KMS-11 (cell line): ENCODE measurements around the gene ACR.

Source experiments
- H2AFZ ChIP-seq: fragments of 200-600 bp; sonication (generic); 2 replicates; pipeline ENCODE4 v1.6.1; 2016; ENCODE audit warnings: antibody characterized with exemption, mixed run types, low read depth
- H3K27ac ChIP-seq: fragments of 200-600 bp; sonication (generic); 2 replicates; pipeline ENCODE4 v1.6.1; 2016; ENCODE audit warnings: mild to moderate bottlenecking, mixed run types
- H3K27me3 ChIP-seq: fragments of 200-600 bp; sonication (generic); 2 replicates; pipeline ENCODE4 v1.6.1; 2017; ENCODE audit warnings: mild to moderate bottlenecking, low read depth, mixed run types, moderate library complexity; ENCODE audit not compliant: insufficient read depth
- H3K36me3 ChIP-seq: fragments of 200-600 bp; sonication (generic); 2 replicates; pipeline ENCODE4 v1.6.1; 2017; ENCODE audit warnings: mild to moderate bottlenecking, mixed run types; ENCODE audit not compliant: insufficient read depth
- H3K4me1 ChIP-seq: fragments of 200-600 bp; sonication (generic); 2 replicates; pipeline ENCODE4 v1.6.1; 2016; ENCODE audit warnings: mild to moderate bottlenecking, low read depth, mixed run types; ENCODE audit not compliant: poor library complexity, severe bottlenecking
- H3K4me2 ChIP-seq: fragments of 200-600 bp; sonication (generic); 2 replicates; pipeline ENCODE4 v1.7.0; 2016; ENCODE audit warnings: mild to moderate bottlenecking, mixed run types
- H3K4me3 ChIP-seq: fragments of 200-600 bp; sonication (generic); IDR thresholded peaks from 2 replicates; pipeline ENCODE4 v1.6.1; 2017; ENCODE audit warnings: low read depth, low read length, mixed read lengths; ENCODE audit not compliant: insufficient read depth
- H3K79me2 ChIP-seq: fragments of 200-600 bp; sonication (generic); 2 replicates; pipeline ENCODE4 v1.6.1; 2016; ENCODE audit warnings: low read depth, mixed run types; ENCODE audit not compliant: insufficient read depth
- H3K9ac ChIP-seq: fragments of 200-600 bp; sonication (generic); 2 replicates; pipeline ENCODE4 v1.6.1; 2016; ENCODE audit warnings: mild to moderate bottlenecking, mixed run types
- H4K20me1 ChIP-seq: fragments of 200-600 bp; sonication (generic); 2 replicates; pipeline ENCODE4 v1.6.1; 2016; ENCODE audit warnings: mild to moderate bottlenecking, mixed run types; ENCODE audit not compliant: insufficient read depth
- TF ChIP-seq, protein P1 (sequence below): fragments of 200-600 bp; sonication (generic); conservative IDR thresholded peaks from 2 replicates; pipeline ENCODE4 v1.6.1; 2017; ENCODE audit warnings: low read depth, mild to moderate bottlenecking, antibody characterized with exemption, low read length, moderate library complexity, mixed read lengths

Gene ACR

DNA sequence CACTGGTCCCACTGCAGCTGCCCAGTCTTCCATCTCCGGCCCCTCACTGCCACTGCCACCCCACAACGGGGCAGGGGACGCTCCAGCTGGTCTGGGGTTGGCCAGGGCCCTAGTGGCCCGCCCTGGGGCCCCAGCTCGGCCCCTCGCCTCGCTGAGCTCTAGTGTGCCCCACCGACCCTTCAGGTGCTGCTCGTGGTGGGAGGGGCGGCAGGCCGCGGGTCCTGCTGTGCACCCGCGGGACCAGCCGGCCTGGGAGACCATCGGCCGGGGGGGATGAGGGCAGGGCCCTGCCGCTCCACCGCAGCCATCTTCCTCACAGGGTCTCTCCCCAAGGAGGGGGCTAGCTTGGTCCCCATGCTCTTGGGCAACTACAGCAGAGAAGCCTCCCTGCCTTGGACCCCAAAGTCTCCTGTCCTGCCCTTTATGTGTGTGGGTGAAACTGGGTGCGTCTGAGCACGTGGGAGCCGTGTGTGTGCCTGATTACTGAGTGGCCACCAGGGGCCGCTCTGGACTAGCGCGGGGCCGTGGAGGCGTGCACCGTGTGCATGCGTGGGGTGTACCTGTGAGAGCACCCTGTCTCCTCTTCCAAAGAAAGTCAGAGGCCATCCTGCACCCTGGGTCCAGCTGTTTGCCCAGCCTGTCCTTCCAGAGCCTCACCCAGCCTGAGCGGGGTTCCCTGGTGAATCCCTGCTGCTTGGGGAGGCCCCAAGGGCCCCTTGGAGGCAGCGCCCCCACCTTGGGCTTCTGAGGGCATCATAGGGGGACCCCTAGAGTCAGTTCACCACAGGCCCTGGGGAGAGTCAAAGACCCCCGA lies 6.0 kb upstream of the ACR start:
- no peaks in the 10 kb centered on the region for H3K36me3 ChIP-seq
- peak overlapping the region; percentile 66 for H2AFZ ChIP-seq
- no peak overlapping the region for H3K4me2 ChIP-seq
- H3K4me3 ChIP-seq: no peak overlapping the region
- no peaks in the 10 kb centered on the region for H4K20me1 ChIP-seq
- H3K4me1 ChIP-seq: peaks cover 23% of the 10 kb centered on the region
- H3K79me2 ChIP-seq: no peaks in the 10 kb centered on the region
- TF ChIP-seq, protein P1, sequence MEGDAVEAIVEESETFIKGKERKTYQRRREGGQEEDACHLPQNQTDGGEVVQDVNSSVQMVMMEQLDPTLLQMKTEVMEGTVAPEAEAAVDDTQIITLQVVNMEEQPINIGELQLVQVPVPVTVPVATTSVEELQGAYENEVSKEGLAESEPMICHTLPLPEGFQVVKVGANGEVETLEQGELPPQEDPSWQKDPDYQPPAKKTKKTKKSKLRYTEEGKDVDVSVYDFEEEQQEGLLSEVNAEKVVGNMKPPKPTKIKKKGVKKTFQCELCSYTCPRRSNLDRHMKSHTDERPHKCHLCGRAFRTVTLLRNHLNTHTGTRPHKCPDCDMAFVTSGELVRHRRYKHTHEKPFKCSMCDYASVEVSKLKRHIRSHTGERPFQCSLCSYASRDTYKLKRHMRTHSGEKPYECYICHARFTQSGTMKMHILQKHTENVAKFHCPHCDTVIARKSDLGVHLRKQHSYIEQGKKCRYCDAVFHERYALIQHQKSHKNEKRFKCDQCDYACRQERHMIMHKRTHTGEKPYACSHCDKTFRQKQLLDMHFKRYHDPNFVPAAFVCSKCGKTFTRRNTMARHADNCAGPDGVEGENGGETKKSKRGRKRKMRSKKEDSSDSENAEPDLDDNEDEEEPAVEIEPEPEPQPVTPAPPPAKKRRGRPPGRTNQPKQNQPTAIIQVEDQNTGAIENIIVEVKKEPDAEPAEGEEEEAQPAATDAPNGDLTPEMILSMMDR: peak; percentile 79
- no peak overlapping the region for H3K27ac ChIP-seq
- no peaks in the 10 kb centered on the region for H3K27me3 ChIP-seq
- no peak overlapping the region; the same call in 1 of the 2 replicates for H3K9ac ChIP-seq

DNA sequence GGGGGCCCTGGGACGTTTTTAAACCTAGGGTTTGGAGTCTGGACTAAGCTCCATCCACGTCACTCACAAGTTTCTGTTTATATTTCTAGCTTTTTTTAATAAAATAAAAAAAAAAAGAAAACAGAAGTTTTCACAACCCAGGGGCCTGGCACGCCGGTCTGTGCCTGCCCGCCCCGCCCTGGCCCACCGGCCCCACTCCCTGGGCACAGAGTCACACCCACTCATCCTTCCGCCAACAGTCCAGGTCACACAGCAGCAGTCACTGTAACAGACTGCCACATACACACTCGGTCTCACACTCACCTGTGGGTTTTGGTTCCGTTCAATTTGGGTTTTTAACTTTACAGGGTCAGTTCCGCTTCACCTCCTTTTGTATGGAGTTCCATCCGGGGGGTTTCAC lies 5.3 kb upstream of the ACR start:
- H3K4me2 ChIP-seq: no peak overlapping the region
- H3K9ac ChIP-seq: no peak overlapping the region
- no peak overlapping the region for H3K27ac ChIP-seq
- no peaks in the 10 kb centered on the region for H3K36me3 ChIP-seq
- H3K4me1 ChIP-seq: peaks cover 23% of the 10 kb centered on the region
- H3K4me3 ChIP-seq: no peak overlapping the region
- H4K20me1 ChIP-seq: no peaks in the 10 kb centered on the region
- H2AFZ ChIP-seq: no peak overlapping the region
- TF ChIP-seq, protein P1: no peak
- no peaks in the 10 kb centered on the region for H3K79me2 ChIP-seq
- no peaks in the 10 kb centered on the region for H3K27me3 ChIP-seq

DNA sequence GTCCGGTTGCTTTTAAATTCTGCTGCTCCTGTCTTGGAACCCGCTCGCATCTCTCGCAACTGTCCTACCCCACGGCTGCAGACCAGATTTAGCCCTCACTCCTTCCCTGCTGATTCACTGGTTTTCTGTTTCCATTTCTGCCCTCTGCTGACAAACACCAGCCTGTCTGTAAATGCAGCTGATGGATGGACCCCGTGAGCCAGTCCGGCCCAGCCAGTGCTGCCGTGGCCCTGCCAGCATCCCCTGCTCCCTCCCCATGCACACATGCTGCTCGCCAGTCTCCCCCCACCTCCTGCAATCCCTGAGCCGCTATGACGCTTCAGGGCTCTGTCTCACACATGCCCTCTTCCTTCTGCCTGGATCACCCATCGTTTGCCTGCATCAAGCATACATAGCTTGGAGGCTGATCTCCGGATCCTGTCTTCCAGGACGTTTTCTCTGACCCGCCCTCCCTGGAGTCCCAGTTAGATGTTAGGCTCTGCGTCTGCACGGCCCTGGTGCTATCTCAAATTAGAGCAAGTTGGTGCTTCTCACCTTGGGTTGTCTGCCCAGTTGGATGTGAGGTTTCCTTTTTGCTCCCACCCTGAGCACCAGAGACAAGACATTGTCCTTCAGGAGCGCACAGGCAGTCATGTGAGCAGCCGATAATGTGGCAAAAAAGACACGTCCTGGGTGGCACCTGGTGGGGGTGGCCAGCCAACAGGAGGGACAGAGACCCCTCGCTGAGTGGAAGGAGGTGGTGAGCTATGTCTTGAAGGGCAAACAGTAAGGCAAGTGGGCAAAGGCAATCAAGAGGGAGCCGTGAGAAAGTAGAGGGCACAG lies 4.3 kb upstream of the ACR start:
- no peak overlapping the region for H3K27ac ChIP-seq
- H3K4me2 ChIP-seq: peak overlapping the region; percentile 57; the same call in 1 of the 2 replicates
- peaks cover 23% of the 10 kb centered on the region for H3K4me1 ChIP-seq
- H3K27me3 ChIP-seq: no peaks in the 10 kb centered on the region
- H3K4me3 ChIP-seq: no peak overlapping the region
- TF ChIP-seq, protein P1: no peak
- no peaks in the 10 kb centered on the region for H4K20me1 ChIP-seq
- no peak overlapping the region for H3K9ac ChIP-seq
- peak overlapping the region; percentile 23; the same call in 1 of the 2 replicates for H2AFZ ChIP-seq
- H3K79me2 ChIP-seq: no peaks in the 10 kb centered on the region
- no peaks in the 10 kb centered on the region for H3K36me3 ChIP-seq

DNA sequence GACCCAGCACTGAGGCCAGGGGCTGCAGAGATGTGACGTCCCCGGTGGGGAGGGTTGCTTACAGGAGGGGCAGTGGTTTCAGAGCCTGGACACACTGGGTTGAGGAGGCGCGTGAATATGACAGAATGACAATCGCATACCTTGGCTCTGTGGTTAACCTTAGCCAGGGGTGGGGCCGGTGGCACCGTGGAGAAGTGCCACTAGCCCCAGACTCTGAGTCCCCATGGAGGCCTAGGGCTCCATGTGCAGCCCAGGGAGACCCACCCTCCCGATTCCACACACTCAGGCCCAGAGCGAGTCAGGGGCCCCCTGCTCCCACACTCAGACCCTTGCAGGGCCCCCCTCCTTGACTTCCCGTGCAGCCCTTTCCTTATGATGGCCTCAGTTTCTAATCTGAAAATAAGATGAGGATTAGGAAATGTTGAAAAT lies 3.6 kb upstream of the ACR start:
- TF ChIP-seq, protein P1: no peak
- Histone ChIP-seq H3K4me2 (no peak overlapping the region), H2AFZ (no peak overlapping the region), H3K79me2 (no peaks in the 10 kb centered on the region), H3K27ac (no peak overlapping the region), H3K36me3 (no peaks in the 10 kb centered on the region), H4K20me1 (no peaks in the 10 kb centered on the region), H3K4me1 (peaks cover 23% of the 10 kb centered on the region), H3K27me3 (no peaks in the 10 kb centered on the region), H3K9ac (no peak overlapping the region), H3K4me3 (no peak overlapping the region)
